ENCODE measurements around the gene ULK4.
"Not testable (repeated sequence)": the region's sequence is repeated elsewhere in the genome, so short reads cannot be mapped to it uniquely, and the experiment has no call there.

ULK4 gene

GRCh38 chr3:41866298-41866697 is 95.6 kb downstream of the ULK4 start:
- no peaks in the 10 kb centered on the region for H3K36me3 ChIP-seq (ENCODE audit: control insufficient read depth, insufficient read depth, low read length)
- no peak overlapping the region for H3K9ac ChIP-seq (ENCODE audit: low read depth, low read length)
- H3K27ac ChIP-seq (ENCODE audit: low read depth, low read length), result no peak overlapping the region
- no peaks in the 10 kb centered on the region for H3K9me3 ChIP-seq (ENCODE audit: control insufficient read depth, insufficient read depth, low read length)
- H3K4me1 ChIP-seq (ENCODE audit: control insufficient read depth, insufficient read depth, low read length), result no peaks in the 10 kb centered on the region
- no peak overlapping the region for H3K4me3 ChIP-seq (ENCODE audit: low read depth, low read length)
- H3K27me3 ChIP-seq (ENCODE audit: control insufficient read depth, insufficient read depth, low read length), result no peaks in the 10 kb centered on the region

GRCh38 chr3:41863024-41863423 is 98.9 kb downstream of the ULK4 start:
- no peaks in the 10 kb centered on the region for H3K36me3 ChIP-seq (ENCODE audit: control insufficient read depth, insufficient read depth, low read length)
- H3K9me3 ChIP-seq (ENCODE audit: control insufficient read depth, insufficient read depth, low read length), result no peaks in the 10 kb centered on the region
- no peak overlapping the region for H3K27ac ChIP-seq (ENCODE audit: low read depth, low read length)
- H3K4me1 ChIP-seq (ENCODE audit: control insufficient read depth, insufficient read depth, low read length), result no peaks in the 10 kb centered on the region
- H3K27me3 ChIP-seq (ENCODE audit: control insufficient read depth, insufficient read depth, low read length), result no peaks in the 10 kb centered on the region
- no peak overlapping the region for H3K4me3 ChIP-seq (ENCODE audit: low read depth, low read length)
- no peak overlapping the region for H3K9ac ChIP-seq (ENCODE audit: low read depth, low read length)

GRCh38 chr3:41860489-41860888 is 101.4 kb downstream of the ULK4 start:
- H3K27me3 ChIP-seq (ENCODE audit: control insufficient read depth, insufficient read depth, low read length); H3K36me3 ChIP-seq (ENCODE audit: control insufficient read depth, insufficient read depth, low read length); H3K9ac ChIP-seq (ENCODE audit: low read depth, low read length); H3K4me3 ChIP-seq (ENCODE audit: low read depth, low read length); H3K9me3 ChIP-seq (ENCODE audit: control insufficient read depth, insufficient read depth, low read length); H3K27ac ChIP-seq (ENCODE audit: low read depth, low read length); H3K4me1 ChIP-seq (ENCODE audit: control insufficient read depth, insufficient read depth, low read length): not testable (repeated sequence)

DNA sequence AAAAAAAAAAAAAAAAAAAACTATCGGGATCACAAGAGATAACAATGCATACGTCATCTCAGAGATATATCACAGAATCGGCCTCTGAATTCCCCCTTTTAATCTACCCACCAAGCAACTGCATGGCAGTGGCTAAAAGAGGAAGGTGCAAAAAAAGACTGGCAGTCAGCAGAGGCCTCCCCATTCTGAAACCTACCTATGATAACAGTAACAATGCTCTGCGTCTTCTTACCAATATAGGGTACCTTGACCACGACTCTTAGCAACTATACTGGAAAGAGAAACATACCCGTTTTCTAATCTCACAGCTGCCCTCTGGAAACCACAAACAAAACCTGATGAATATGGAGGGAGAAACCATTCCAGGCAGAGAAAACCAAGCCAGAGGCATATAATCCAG is 106.9 kb downstream of the ULK4 start:
- Histone ChIP-seq H3K27ac (ENCODE audit: low read depth, low read length) (no peak overlapping the region), H3K36me3 (ENCODE audit: control insufficient read depth, insufficient read depth, low read length) (no peaks in the 10 kb centered on the region), H3K4me3 (ENCODE audit: low read depth, low read length) (no peak overlapping the region), H3K4me1 (ENCODE audit: control insufficient read depth, insufficient read depth, low read length) (peaks cover 9% of the 10 kb centered on the region; the same call in 1 of the 2 replicates), H3K27me3 (ENCODE audit: control insufficient read depth, insufficient read depth, low read length) (no peaks in the 10 kb centered on the region), H3K9me3 (ENCODE audit: control insufficient read depth, insufficient read depth, low read length) (no peaks in the 10 kb centered on the region), H3K9ac (ENCODE audit: low read depth, low read length) (no peak overlapping the region)

GRCh38 chr3:41853540-41854196 is 108.2 kb downstream of the ULK4 start:
- Histone ChIP-seq H3K27me3 (ENCODE audit: control insufficient read depth, insufficient read depth, low read length) (no peaks in the 10 kb centered on the region), H3K9me3 (ENCODE audit: control insufficient read depth, insufficient read depth, low read length) (no peaks in the 10 kb centered on the region), H3K9ac (ENCODE audit: low read depth, low read length) (no peak overlapping the region), H3K4me1 (ENCODE audit: control insufficient read depth, insufficient read depth, low read length) (peaks cover 9% of the 10 kb centered on the region; the same call in 1 of the 2 replicates), H3K27ac (ENCODE audit: low read depth, low read length) (no peak overlapping the region), H3K4me3 (ENCODE audit: low read depth, low read length) (no peak overlapping the region), H3K36me3 (ENCODE audit: control insufficient read depth, insufficient read depth, low read length) (no peaks in the 10 kb centered on the region)

DNA sequence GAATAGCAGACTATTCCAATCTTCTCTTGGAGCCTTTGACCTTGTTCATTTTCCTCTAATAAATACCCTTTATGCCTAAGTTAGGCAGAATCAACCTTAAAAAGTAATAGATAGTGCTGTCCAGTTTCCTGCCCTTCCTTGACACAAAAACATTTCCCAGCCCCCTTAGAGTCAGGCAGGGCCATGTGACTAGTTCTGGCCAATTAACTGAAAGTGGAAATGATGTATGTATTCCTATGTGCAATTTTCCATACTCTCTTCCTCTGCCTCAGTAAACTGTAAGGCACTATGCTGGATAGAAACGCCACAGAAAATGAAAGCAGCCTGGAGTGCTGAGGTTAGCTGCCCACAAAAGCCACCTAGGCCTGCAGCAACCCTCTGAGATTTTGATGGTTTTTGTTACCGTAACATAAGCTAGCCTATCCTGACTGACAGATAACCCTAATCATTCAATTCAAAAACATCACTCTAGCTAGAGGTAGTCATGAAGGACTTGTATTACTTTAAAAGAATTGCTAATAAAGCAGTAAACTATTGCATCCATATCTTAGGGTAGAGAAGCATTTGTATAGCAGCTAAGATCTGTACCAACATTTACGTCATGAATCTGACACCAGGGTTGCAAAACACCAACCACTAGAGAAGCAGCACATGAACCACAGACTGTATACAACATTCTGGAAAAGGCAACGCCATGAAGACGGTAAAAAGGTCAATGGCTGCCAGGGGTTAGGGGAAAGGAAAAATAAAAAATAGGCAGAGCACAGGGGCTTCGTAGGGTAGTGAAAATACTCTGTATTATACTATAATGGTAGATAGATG is 112.9 kb downstream of the ULK4 start:
- H3K4me1 ChIP-seq (ENCODE audit: control insufficient read depth, insufficient read depth, low read length), result peaks cover 9% of the 10 kb centered on the region; the same call in 1 of the 2 replicates
- H3K27ac ChIP-seq (ENCODE audit: low read depth, low read length), result no peak overlapping the region
- H3K36me3 ChIP-seq (ENCODE audit: control insufficient read depth, insufficient read depth, low read length), result no peaks in the 10 kb centered on the region
- no peaks in the 10 kb centered on the region for H3K27me3 ChIP-seq (ENCODE audit: control insufficient read depth, insufficient read depth, low read length)
- H3K4me3 ChIP-seq (ENCODE audit: low read depth, low read length), result no peak overlapping the region
- no peak overlapping the region for H3K9ac ChIP-seq (ENCODE audit: low read depth, low read length)
- no peaks in the 10 kb centered on the region for H3K9me3 ChIP-seq (ENCODE audit: control insufficient read depth, insufficient read depth, low read length)

DNA sequence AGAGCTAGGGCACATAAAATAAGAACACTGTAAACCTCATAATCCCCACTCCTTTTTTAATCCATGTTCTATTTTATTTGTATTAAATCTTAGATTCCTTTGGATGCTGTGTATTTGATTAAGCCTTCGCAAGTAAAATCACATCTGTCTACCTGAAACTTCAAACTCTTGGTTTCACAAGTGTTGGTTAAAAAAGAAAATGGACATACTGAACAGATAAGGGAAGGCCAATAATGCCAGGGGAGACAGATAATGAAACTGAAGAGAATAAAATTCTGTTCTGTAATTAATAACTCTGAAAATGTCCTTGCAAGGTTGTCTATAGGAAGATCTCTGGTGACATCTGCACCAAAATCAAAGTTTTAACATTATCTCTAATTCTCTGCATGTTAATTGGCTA is 114.2 kb downstream of the ULK4 start:
- H3K27me3 ChIP-seq (ENCODE audit: control insufficient read depth, insufficient read depth, low read length), result no peaks in the 10 kb centered on the region
- no peak overlapping the region for H3K4me3 ChIP-seq (ENCODE audit: low read depth, low read length)
- H3K36me3 ChIP-seq (ENCODE audit: control insufficient read depth, insufficient read depth, low read length), result no peaks in the 10 kb centered on the region
- H3K27ac ChIP-seq (ENCODE audit: low read depth, low read length), result no peak overlapping the region
- peaks cover 5% of the 10 kb centered on the region; the same call in 1 of the 2 replicates for H3K9me3 ChIP-seq (ENCODE audit: control insufficient read depth, insufficient read depth, low read length)
- H3K9ac ChIP-seq (ENCODE audit: low read depth, low read length), result no peak overlapping the region
- peaks cover 6% of the 10 kb centered on the region; the same call in 1 of the 2 replicates for H3K4me1 ChIP-seq (ENCODE audit: control insufficient read depth, insufficient read depth, low read length)

DNA sequence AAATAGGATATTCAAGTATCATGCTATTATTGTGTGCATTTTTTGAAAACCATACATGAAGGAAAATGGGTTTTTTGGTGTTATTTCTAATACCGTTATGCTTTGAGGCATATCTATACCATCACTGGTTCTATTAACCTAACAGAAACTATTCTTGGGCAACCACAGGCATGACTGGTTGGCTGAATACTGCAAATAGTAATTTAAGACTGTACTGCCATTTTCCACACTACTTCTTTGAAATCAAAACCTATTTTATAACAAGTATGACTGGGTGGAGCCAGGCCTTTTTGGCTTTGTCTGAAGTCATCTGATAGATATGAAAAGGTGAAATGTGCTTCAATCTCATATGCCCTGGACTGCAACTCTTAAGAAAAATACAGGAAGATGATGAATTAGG is 115.1 kb downstream of the ULK4 start:
- no peaks in the 10 kb centered on the region for H3K4me1 ChIP-seq (ENCODE audit: control insufficient read depth, insufficient read depth, low read length)
- no peak overlapping the region for H3K9ac ChIP-seq (ENCODE audit: low read depth, low read length)
- H3K36me3 ChIP-seq (ENCODE audit: control insufficient read depth, insufficient read depth, low read length), result no peaks in the 10 kb centered on the region
- H3K27me3 ChIP-seq (ENCODE audit: control insufficient read depth, insufficient read depth, low read length), result no peaks in the 10 kb centered on the region
- H3K4me3 ChIP-seq (ENCODE audit: low read depth, low read length), result no peak overlapping the region
- peaks cover 12% of the 10 kb centered on the region; the same call in 1 of the 2 replicates for H3K9me3 ChIP-seq (ENCODE audit: control insufficient read depth, insufficient read depth, low read length)
- no peak overlapping the region for H3K27ac ChIP-seq (ENCODE audit: low read depth, low read length)

DNA sequence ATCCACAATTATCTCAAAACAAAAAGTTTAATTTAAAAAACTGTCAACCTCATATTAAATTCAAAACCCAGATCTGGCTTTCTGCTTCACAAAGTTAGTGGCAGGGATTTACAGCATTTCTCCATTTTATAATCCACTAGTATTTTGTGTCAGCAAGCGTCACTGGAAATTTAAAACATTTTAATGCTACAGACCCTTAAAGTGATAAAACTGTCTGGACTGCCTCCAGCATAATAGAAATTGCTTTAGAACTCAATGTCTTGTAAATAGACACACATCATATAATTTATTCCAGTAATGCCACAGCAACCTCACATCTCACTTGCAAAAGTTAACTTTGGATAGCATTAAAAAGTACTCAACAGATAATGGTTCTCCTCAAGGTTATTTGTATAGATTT is 116.1 kb downstream of the ULK4 start:
- H3K27ac ChIP-seq (ENCODE audit: low read depth, low read length), result no peak overlapping the region
- H3K4me1 ChIP-seq (ENCODE audit: control insufficient read depth, insufficient read depth, low read length), result no peaks in the 10 kb centered on the region
- peaks cover 15% of the 10 kb centered on the region; the same call in 1 of the 2 replicates for H3K9me3 ChIP-seq (ENCODE audit: control insufficient read depth, insufficient read depth, low read length)
- no peaks in the 10 kb centered on the region for H3K27me3 ChIP-seq (ENCODE audit: control insufficient read depth, insufficient read depth, low read length)
- no peak overlapping the region for H3K4me3 ChIP-seq (ENCODE audit: low read depth, low read length)
- H3K9ac ChIP-seq (ENCODE audit: low read depth, low read length), result no peak overlapping the region
- no peaks in the 10 kb centered on the region for H3K36me3 ChIP-seq (ENCODE audit: control insufficient read depth, insufficient read depth, low read length)

DNA sequence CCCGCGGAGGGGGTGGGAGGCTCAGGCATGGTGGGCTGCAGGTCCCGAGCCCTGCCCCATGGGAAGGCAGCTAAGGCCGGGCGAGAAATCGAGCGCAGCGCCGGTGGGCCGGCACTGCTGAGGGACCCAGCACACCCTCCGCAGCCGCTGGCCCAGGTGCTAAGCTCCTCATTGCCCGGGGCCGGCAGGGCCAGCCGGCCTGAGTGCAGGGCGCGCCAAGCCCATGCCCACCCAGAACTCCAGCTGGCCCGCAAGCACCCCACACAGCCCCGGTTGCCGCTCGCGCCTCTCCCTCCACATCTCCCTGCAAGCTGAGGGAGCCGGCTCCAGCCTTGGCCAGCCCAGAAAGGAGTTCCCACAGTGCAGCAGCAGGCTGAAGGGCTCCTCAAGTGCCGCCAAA is 117.6 kb downstream of the ULK4 start:
- not testable (repeated sequence) for H3K9ac ChIP-seq (ENCODE audit: low read depth, low read length); H3K4me3 ChIP-seq (ENCODE audit: low read depth, low read length); H3K4me1 ChIP-seq (ENCODE audit: control insufficient read depth, insufficient read depth, low read length); H3K36me3 ChIP-seq (ENCODE audit: control insufficient read depth, insufficient read depth, low read length); H3K27ac ChIP-seq (ENCODE audit: low read depth, low read length); H3K27me3 ChIP-seq (ENCODE audit: control insufficient read depth, insufficient read depth, low read length)
- peaks cover 20% of the 10 kb centered on the region for H3K9me3 ChIP-seq (ENCODE audit: control insufficient read depth, insufficient read depth, low read length)

DNA sequence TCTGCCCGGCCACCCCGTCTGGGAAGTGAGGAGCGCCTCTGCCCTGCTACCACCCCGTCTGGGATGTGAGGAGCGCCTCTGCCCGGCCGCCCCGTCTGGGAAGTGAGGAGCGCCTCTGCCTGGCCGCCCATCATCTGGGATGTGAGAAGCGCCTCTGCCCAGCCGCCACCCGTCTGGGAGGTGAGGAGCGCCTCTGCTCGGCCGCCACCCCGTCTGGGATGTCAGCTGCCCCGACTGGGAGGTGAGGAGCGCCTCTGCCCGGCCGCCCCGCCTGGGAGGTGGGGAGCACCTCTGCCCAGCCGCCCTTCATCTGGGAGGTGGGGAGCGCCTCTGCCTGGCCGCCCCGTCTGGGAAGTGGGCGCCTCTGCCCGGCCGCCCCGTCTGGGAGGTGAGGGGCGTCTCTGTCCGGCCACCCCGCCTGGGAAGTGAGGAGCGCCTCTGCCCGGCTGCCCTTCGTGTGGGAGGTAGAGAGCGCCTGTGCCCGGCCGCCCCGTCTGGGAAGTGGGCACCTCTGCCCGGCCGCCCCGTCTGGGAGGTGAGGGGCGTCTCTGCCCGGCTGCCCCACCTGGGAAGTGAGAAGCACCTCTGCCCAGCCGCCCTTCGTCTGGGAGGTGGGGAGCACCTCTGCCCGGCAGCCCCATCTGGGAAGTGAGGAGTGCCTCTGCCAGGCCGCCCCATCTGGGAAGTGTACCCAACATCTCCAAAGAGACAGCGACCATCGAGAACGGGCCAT is 120.8 kb downstream of the ULK4 start:
- H3K27ac ChIP-seq (ENCODE audit: low read depth, low read length); H3K4me1 ChIP-seq (ENCODE audit: control insufficient read depth, insufficient read depth, low read length); H3K4me3 ChIP-seq (ENCODE audit: low read depth, low read length); H3K36me3 ChIP-seq (ENCODE audit: control insufficient read depth, insufficient read depth, low read length); H3K9ac ChIP-seq (ENCODE audit: low read depth, low read length); H3K27me3 ChIP-seq (ENCODE audit: control insufficient read depth, insufficient read depth, low read length): not testable (repeated sequence)
- H3K9me3 ChIP-seq (ENCODE audit: control insufficient read depth, insufficient read depth, low read length), result peaks cover 20% of the 10 kb centered on the region
